H1 (cell line): Measurements from ENCODE around the gene ASCL2. TPM values are rescaled to one million over a fixed set of nuclear protein-coding genes. Genes with fewer than 3 reads are reported as not detected.

ENCODE experiments used
- ATF3 ChIP-seq: IDR thresholded peaks from 2 replicates; pipeline ENCODE4 v1.6.1; 2011; ENCODE audit warnings: low read depth, mild to moderate bottlenecking, low read length; ENCODE audit not compliant: insufficient read depth
- CHD2 ChIP-seq: IDR thresholded peaks from 2 replicates; pipeline ENCODE4 v1.6.1; 2012; ENCODE audit warnings: low read length, improper control_type of control experiment
- FOSL1 ChIP-seq: IDR thresholded peaks from 2 replicates; pipeline ENCODE4 v1.6.1; 2011; ENCODE audit warnings: mild to moderate bottlenecking, low read depth, low read length, moderate library complexity; ENCODE audit not compliant: insufficient read depth
- KDM4A ChIP-seq: IDR thresholded peaks from one replicate; pipeline ENCODE4 v1.7.1; 2012; ENCODE audit warnings: low read depth, mild to moderate bottlenecking, moderate library complexity, low read length, inconsistent platforms; ENCODE audit not compliant: severe bottlenecking
- NRF1 ChIP-seq: IDR thresholded peaks from 2 replicates; pipeline ENCODE4 v1.6.1; 2011; ENCODE audit warnings: mild to moderate bottlenecking, low read depth, low read length, improper control_type of control experiment
- ZNF274 ChIP-seq: IDR thresholded peaks from 2 replicates; pipeline ENCODE4 v1.7.0; 2012; ENCODE audit warnings: low read length, borderline replicate concordance; ENCODE audit errors: extremely low read depth
- polyA plus RNA-seq, 7 experiments: library from polyadenylated mRNA; depleted of rRNA in 3 of 7; stranded (reverse) in 5 of 7; unstranded in 2 of 7; fragments of >200 nt in 5 of 7; fragments of 200-250 nt in 2 of 7; gene quantifications; 1 replicate in 5 of 7; 2 replicates in 1 of 7; 4 replicates in 1 of 7; pipeline versions ENCODE4 v1.2.1 to v1.2.3, GENCODE V29; 2011 to 2013; ENCODE audit warnings: missing spikeins in 2 of 7, mixed read lengths in 2 of 7
- total RNA-seq: library from RNA; stranded (reverse); fragmentation: NEBNext Ultra II Directional; extraction: Animal tissue kit (Norgen Biotek cat#: 25700); gene quantifications from 2 replicates; pipeline ENCODE4 v1.2.1, GENCODE V29; 2021

Gene ASCL2
- total and polyA plus RNA-seq, 2 of the 8 experiments (the other 6 are each of a cell fraction or from before 2014, with no cell fraction given): 0.51 to 0.56 TPM

- TF ChIP-seq CHD2 (no peak), ATF3 (no peak), ZNF274 (no peak), KDM4A (no peak), NRF1 (no peak), FOSL1 (no peak)
- TF ChIP-seq, all 59 proteins: peak for 0
Observed at GRCh38 chr11:2301631-2302305, 31.4 kb upstream of the ASCL2 start, which contains the start of the genes C11orf21 and TSPAN32 (continued).
